Upper lobe of left lung (tissue), 4 donors: ENCODE data around the gene FBXL2.

Experiments used
- POLR2A ChIP-seq, 4 donors: fragments of 450-650 bp; IDR thresholded peaks; one replicate each; pipeline ENCODE4 v1.5.1; 2016 to 2017; ENCODE audit warnings: antibody characterized with exemption in 4 of 4, mild to moderate bottlenecking in 2 of 4
- TF ChIP-seq, protein P1 (sequence below), 6 experiments: fragments of 450-650 bp in 4 of 6; fragments of 200-600 bp in 2 of 6; sonication (generic) in 2 of 6; IDR thresholded peaks; one replicate each; pipeline ENCODE4 v1.5.1; 2016 to 2019; ENCODE audit warnings: antibody characterized with exemption in 6 of 6

GRCh38 chr3:33385423-33385822 is 108.2 kb downstream of the FBXL2 start:
- TF ChIP-seq POLR2A (IDR thresholded peaks at IDR 0.05), result no peak
- TF ChIP-seq, protein P1, sequence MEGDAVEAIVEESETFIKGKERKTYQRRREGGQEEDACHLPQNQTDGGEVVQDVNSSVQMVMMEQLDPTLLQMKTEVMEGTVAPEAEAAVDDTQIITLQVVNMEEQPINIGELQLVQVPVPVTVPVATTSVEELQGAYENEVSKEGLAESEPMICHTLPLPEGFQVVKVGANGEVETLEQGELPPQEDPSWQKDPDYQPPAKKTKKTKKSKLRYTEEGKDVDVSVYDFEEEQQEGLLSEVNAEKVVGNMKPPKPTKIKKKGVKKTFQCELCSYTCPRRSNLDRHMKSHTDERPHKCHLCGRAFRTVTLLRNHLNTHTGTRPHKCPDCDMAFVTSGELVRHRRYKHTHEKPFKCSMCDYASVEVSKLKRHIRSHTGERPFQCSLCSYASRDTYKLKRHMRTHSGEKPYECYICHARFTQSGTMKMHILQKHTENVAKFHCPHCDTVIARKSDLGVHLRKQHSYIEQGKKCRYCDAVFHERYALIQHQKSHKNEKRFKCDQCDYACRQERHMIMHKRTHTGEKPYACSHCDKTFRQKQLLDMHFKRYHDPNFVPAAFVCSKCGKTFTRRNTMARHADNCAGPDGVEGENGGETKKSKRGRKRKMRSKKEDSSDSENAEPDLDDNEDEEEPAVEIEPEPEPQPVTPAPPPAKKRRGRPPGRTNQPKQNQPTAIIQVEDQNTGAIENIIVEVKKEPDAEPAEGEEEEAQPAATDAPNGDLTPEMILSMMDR (IDR thresholded peaks at IDR 0.05), result no peak
